IPS DF 4.7 (cell line): Measurements from ENCODE around the gene BAHCC1.

Experiments
- DNase-seq: peaks from one replicate; pipeline ENCODE4 v3.0.0-alpha.2; 2013; ENCODE audit warnings: low spot score; ENCODE audit errors: extremely low read depth

BAHCC1 gene

GRCh38 chr17:81459864-81460263, 64.6 kb downstream of the BAHCC1 start:
- no peak for DNase-seq

GRCh38 chr17:81460856-81461460, 65.7 kb downstream of the BAHCC1 start:
- DNase-seq, result no peak

GRCh38 chr17:81461607-81462500, 66.6 kb downstream of the BAHCC1 start:
- DNase-seq, result no peak

GRCh38 chr17:81462506-81463125, 67.4 kb downstream of the BAHCC1 start:
- no peak for DNase-seq

- no peak for DNase-seq
Observed at GRCh38 chr17:81463506-81463905, 68.2 kb downstream of the BAHCC1 start.

GRCh38 chr17:81464586-81464985, 69.3 kb downstream of the BAHCC1 start:
- no peak for DNase-seq

- DNase-seq, result no peak
Observed at GRCh38 chr17:81465910-81466309, 70.7 kb downstream of the BAHCC1 start.

- no peak for DNase-seq
Observed at GRCh38 chr17:81466564-81467472, 71.6 kb downstream of the BAHCC1 start.

- no peak for DNase-seq
Observed at GRCh38 chr17:81468111-81468769, 73.0 kb downstream of the BAHCC1 start.

- no peak for DNase-seq
Observed at GRCh38 chr17:81468770-81469121, 73.5 kb downstream of the BAHCC1 start.

GRCh38 chr17:81469266-81469665, 74.0 kb downstream of the BAHCC1 start:
- DNase-seq, result no peak

GRCh38 chr17:81470270-81470943, 75.2 kb downstream of the BAHCC1 start:
- no peak for DNase-seq

GRCh38 chr17:81470944-81471817, 75.9 kb downstream of the BAHCC1 start:
- DNase-seq, result no peak

GRCh38 chr17:81471818-81472456, 76.7 kb downstream of the BAHCC1 start:
- no peak for DNase-seq

GRCh38 chr17:81473019-81473418, 77.8 kb downstream of the BAHCC1 start:
- DNase-seq, result no peak

GRCh38 chr17:81474958-81475357, 79.7 kb downstream of the BAHCC1 start:
- no peak for DNase-seq

- DNase-seq, result no peak
Observed at GRCh38 chr17:81476097-81476496, 80.8 kb downstream of the BAHCC1 start.

- no peak for DNase-seq
Observed at GRCh38 chr17:81476635-81477034, 81.4 kb downstream of the BAHCC1 start.

GRCh38 chr17:81477173-81477572, 81.9 kb downstream of the BAHCC1 start:
- no peak for DNase-seq
